Testis (tissue), 3 donors: ENCODE measurements around the gene SERTAD2. TPM values are rescaled to one million over a fixed set of nuclear protein-coding genes. Genes with fewer than 3 reads are reported as not detected.

Source experiments
- DNase-seq: peaks from one replicate; pipeline ENCODE4 v3.0.0-alpha.2; 2019
- H3K27ac ChIP-seq, 2 donors: fragments of 200-600 bp; sonication (generic); one replicate each; pipeline ENCODE4 v1.5.1; 2019
- H3K27me3 ChIP-seq: fragments of 200-600 bp; sonication (generic); one replicate; pipeline ENCODE4 v1.5.1; 2019
- H3K36me3 ChIP-seq: fragments of 200-600 bp; sonication (generic); one replicate; pipeline ENCODE4 v1.5.1; 2017; ENCODE audit warnings: low read depth; ENCODE audit errors: missing control alignments
- H3K4me1 ChIP-seq: fragments of 200-600 bp; sonication (generic); one replicate; pipeline ENCODE4 v1.5.1; 2019
- H3K4me3 ChIP-seq, 2 donors: fragments of 200-600 bp; sonication (generic); one replicate each; pipeline ENCODE4 v1.5.1; 2017 to 2019
- H3K9me3 ChIP-seq: fragments of 200-600 bp; sonication (generic); one replicate; pipeline ENCODE4 v1.5.1; 2017
- POLR2A ChIP-seq: fragments of 450-650 bp; IDR thresholded peaks from one replicate; pipeline ENCODE4 v1.6.1; 2017; ENCODE audit warnings: antibody characterized with exemption, mild to moderate bottlenecking, moderate library complexity
- WGBS, 2 donors: methylation state at CpG; one replicate each; pipeline ENCODE4 v1.1.5; 2018; 5-methylcytosine and 5-hydroxymethylcytosine counted together
- intact Hi-C: fragments of 100-400 bp; cut with DNase I; formaldehyde crosslinking; loops from one replicate; pipeline ENCODE4 v1.15.1; 2023; ENCODE audit warnings: low total_unique reads
- polyA plus RNA-seq: library from polyadenylated mRNA; stranded (reverse); fragments of 350-450 nt; fragmentation: Illumina TruSeq; extraction: RNeasy Lipid Tissue Mini Kit (QIAGEN cat#74804); gene quantifications from one replicate; pipeline ENCODE4 v1.2.3, GENCODE V29; 2014; ENCODE audit warnings: low read depth, low replicate concordance; ENCODE audit not compliant: insufficient read depth
- total RNA-seq, 2 donors: library from RNA; depleted of rRNA; stranded (reverse); fragments of >200 nt; gene quantifications; one replicate each; pipeline ENCODE4 v1.2.3, GENCODE V29; 2016
- TF ChIP-seq, protein P1 (sequence below), 3 experiments: fragments of 450-650 bp in 2 of 3; fragments of 200-600 bp in 1 of 3; sonication (generic) in 1 of 3; IDR thresholded peaks; one replicate each; pipeline ENCODE4 v1.5.1; 2016 to 2019; ENCODE audit warnings: antibody characterized with exemption in 3 of 3, mild to moderate bottlenecking in 2 of 3, moderate library complexity in 1 of 3

The SERTAD2 gene
- total and polyA plus RNA-seq, 3 donors from 2014 or later = 24.8 to 41.7 (median 41.4) TPM

DNA sequence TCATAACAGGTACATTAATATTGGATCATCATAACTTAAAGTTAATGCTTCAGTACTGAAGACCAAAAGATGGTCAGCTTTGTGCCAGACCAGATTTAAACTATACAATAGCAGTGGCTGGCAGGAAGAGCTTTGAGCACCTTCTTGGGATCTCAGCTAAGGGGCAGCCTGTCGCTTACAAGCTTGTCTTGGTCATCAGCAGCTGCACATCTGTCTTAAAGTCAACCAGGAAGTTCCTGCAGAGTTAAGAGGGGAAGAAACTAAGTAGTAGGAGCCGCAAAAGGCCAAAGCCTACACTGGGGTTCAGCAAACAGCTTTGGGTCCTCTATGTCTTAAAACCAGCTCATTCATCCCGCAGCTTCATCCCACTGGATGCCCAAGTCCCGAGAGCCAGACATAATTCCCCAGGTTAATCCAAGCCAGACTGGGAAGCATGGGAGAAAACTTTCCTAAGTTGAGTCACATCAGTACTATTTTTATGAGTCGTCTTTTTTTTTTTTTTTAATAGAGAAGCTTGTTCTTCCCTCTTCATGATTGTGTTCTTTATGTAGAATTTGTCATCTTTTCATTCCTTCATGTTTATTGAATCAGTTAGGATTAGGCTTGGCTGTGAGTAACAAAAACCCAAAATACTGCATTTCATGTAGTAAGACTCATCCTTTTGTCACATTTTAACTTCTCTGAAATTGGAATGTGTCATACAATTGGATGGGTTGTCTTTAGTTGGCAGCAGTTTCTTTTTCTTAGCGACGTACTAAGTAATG, 59.3 kb downstream of the SERTAD2 start:
- Histone ChIP-seq H3K36me3 (no peaks in the 10 kb centered on the region), H3K4me1 (peaks cover 3% of the 10 kb centered on the region), H3K4me3 (no peak overlapping the region), H3K27me3 (no peaks in the 10 kb centered on the region), H3K9me3 (no peaks in the 10 kb centered on the region), H3K27ac (no peak overlapping the region)
- TF ChIP-seq POLR2A = no peak
- TF ChIP-seq, protein P1, sequence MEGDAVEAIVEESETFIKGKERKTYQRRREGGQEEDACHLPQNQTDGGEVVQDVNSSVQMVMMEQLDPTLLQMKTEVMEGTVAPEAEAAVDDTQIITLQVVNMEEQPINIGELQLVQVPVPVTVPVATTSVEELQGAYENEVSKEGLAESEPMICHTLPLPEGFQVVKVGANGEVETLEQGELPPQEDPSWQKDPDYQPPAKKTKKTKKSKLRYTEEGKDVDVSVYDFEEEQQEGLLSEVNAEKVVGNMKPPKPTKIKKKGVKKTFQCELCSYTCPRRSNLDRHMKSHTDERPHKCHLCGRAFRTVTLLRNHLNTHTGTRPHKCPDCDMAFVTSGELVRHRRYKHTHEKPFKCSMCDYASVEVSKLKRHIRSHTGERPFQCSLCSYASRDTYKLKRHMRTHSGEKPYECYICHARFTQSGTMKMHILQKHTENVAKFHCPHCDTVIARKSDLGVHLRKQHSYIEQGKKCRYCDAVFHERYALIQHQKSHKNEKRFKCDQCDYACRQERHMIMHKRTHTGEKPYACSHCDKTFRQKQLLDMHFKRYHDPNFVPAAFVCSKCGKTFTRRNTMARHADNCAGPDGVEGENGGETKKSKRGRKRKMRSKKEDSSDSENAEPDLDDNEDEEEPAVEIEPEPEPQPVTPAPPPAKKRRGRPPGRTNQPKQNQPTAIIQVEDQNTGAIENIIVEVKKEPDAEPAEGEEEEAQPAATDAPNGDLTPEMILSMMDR (IDR thresholded peaks at IDR 0.05) = no peak
- intact Hi-C loops = loop anchor here (5.0 kb wide), 1 partner anchor 273 kb away; no protein-coding TSS in a partner anchor
- 86 to 92% methylated on average over 7 of the region's 7 CpGs for WGBS, 2 donors
- DNase-seq = no peak

DNA sequence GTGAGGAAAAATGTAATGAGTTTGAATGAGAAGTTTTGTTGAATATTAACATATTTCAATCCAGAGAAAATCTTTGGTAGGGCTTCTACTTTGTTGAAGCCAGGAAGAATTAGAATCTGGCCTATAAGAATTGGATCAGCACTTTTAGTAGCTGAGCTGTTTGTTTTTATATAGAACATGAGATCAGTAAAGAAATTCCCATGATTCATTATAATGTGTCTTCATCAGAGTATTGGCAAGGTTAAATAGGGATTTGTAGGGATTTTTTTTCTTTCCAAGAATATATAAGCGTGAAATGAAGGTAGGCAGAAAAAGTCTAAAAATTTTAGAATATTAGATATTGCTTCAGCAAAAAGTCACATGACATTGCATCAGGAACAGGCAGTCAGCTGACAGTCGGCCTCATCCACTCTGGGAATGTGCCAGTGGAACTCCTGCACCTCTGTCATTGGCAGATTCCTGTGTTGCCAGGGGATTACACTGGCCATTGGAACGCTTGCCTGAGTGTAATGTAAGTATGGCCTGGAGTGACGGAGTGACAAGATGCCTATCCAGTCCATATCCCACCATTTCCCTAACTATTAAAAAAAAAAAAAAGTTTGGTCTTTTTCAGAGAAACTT, 60.6 kb downstream of the SERTAD2 start:
- Histone ChIP-seq H3K4me3 (no peak overlapping the region), H3K27me3 (no peaks in the 10 kb centered on the region), H3K9me3 (no peaks in the 10 kb centered on the region), H3K36me3 (no peaks in the 10 kb centered on the region), H3K4me1 (no peaks in the 10 kb centered on the region), H3K27ac (no peak overlapping the region)
- WGBS, 2 donors = 84 to 90% methylated on average over 4 of the region's 4 CpGs
- no peak for DNase-seq
- intact Hi-C loops = loop anchor here (5.0 kb wide), 1 partner anchor 274 kb away; no protein-coding TSS in a partner anchor
- no peak for TF ChIP-seq POLR2A
- TF ChIP-seq, protein P1 (IDR thresholded peaks at IDR 0.05) = no peak

- intact Hi-C loops = loop anchor here (5.0 kb wide), 1 partner anchor 276 kb away; no protein-coding TSS in a partner anchor
- no peaks in the 10 kb centered on the region for H3K4me1 ChIP-seq
- 89 to 94% methylated on average over 4 of the region's 4 CpGs for WGBS, 2 donors
These were observed 62.5 kb downstream of the SERTAD2 start for GRCh38 chr2:64591188-64591587.

DNA sequence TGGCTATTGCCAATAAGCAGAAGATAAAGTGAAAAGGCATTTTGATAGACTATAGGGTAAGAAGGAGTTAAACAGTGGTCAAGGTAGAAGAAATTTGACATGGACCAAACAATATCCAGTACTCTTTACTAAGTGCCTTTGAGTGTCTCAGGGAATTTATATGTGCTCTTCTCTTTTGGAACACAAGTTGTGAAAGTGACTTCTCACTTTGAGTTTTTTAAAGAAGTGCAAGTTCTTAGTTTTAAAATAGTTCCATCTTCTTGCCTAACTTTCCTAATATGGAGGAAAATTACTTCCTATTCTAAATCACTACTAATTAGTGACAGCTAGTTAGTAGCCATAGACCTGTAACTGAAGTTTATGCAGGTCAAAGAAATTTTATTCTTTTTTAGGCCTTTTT, 66.2 kb downstream of the SERTAD2 start:
- TF ChIP-seq, protein P1 (IDR thresholded peaks at IDR 0.05) = no peak
- TF ChIP-seq POLR2A = no peak
- H3K4me3 ChIP-seq = no peak overlapping the region
- no peak overlapping the region for H3K27ac ChIP-seq
- H3K36me3 ChIP-seq = no peaks in the 10 kb centered on the region
- H3K9me3 ChIP-seq = no peaks in the 10 kb centered on the region
- no peaks in the 10 kb centered on the region for H3K4me1 ChIP-seq
- no peak for DNase-seq
- intact Hi-C loops = no loop called here
- no peaks in the 10 kb centered on the region for H3K27me3 ChIP-seq

More at GRCh38 chr2:64591188-64591587, 62.5 kb downstream of the SERTAD2 start:
- Histone ChIP-seq H3K27ac (no peak overlapping the region), H3K36me3 (no peaks in the 10 kb centered on the region), H3K4me3 (no peak overlapping the region), H3K9me3 (no peaks in the 10 kb centered on the region), H3K27me3 (no peaks in the 10 kb centered on the region)
- DNase-seq = no peak
- no peak for TF ChIP-seq POLR2A
- TF ChIP-seq, protein P1 (IDR thresholded peaks at IDR 0.05) = no peak
